HepG2 (cell line): ENCODE measurements around the gene SKA2.

Experiments used
- CTCF ChIP-seq: sonication (generic); formaldehyde crosslinking; IDR thresholded peaks from 2 replicates; pipeline ENCODE4 v1.5.0; 2020; ENCODE audit warnings: mild to moderate bottlenecking, missing genetic modification reagents, moderate library complexity
- FOXP4 ChIP-seq: sonication (generic); formaldehyde crosslinking; IDR thresholded peaks from 2 replicates; pipeline ENCODE4 v1.4.0; 2020; ENCODE audit warnings: missing genetic modification reagents
- KLF13 ChIP-seq: sonication (generic); formaldehyde crosslinking; IDR thresholded peaks from 2 replicates; pipeline ENCODE4 v1.4.0; 2020; ENCODE audit warnings: mild to moderate bottlenecking, missing genetic modification reagents
- MAFK ChIP-seq, 2 experiments: IDR thresholded peaks in 1 of 2; conservative IDR thresholded peaks in 1 of 2; 2 replicates each; pipeline ENCODE4 v1.6.1; 2011; ENCODE audit warnings: improper control_type of control experiment in 2 of 2, low read length in 2 of 2
- MTA1 ChIP-seq: sonication (generic); formaldehyde crosslinking; IDR thresholded peaks from 2 replicates; pipeline ENCODE4 v1.4.0; 2020; ENCODE audit warnings: missing genetic modification reagents, mild to moderate bottlenecking, borderline replicate concordance
- POLR2A ChIP-seq, 2 experiments: IDR thresholded peaks; 2 replicates each; pipeline ENCODE4 v1.6.1; 2011; ENCODE audit warnings: low read depth in 2 of 2, low read length in 2 of 2, mild to moderate bottlenecking in 1 of 2, moderate library complexity in 1 of 2; ENCODE audit not compliant: insufficient read depth in 1 of 2
- PRDM10 ChIP-seq: sonication (generic); formaldehyde crosslinking; IDR thresholded peaks from 2 replicates; pipeline ENCODE4 v1.4.0; 2020; ENCODE audit warnings: low read depth, missing genetic modification reagents
- RAD51 ChIP-seq: fragments of 450-650 bp; IDR thresholded peaks from 2 replicates; pipeline ENCODE4 v1.6.1; 2016; ENCODE audit warnings: borderline replicate concordance
- TMF1 ChIP-seq: sonication (generic); formaldehyde crosslinking; IDR thresholded peaks from 2 replicates; pipeline ENCODE4 v1.8.1; 2022; ENCODE audit warnings: low read depth, missing genetic modification reagents
- YY1 ChIP-seq: IDR thresholded peaks from 2 replicates; pipeline ENCODE4 v1.6.1; 2011; ENCODE audit warnings: low read length, low read depth, moderate library complexity, mild to moderate bottlenecking; ENCODE audit not compliant: insufficient read depth, insufficient replicate concordance
- ZNF557 ChIP-seq: sonication (generic); formaldehyde crosslinking; IDR thresholded peaks from 2 replicates; pipeline ENCODE4 v1.4.0; 2020; ENCODE audit warnings: missing genetic modification reagents

GRCh38 chr17:59155439-59156177 lies 622 bp upstream of the SKA2 start, which contains the start of gene PRR11:
- TF ChIP-seq PRDM10 (no peak), KLF13 (no peak), ZNF557 (CRISPR knock-in tag) (no peak), CTCF (CRISPR knock-in tag) (no peak), MTA1 (CRISPR knock-in tag) (no peak), TMF1 (CRISPR knock-in tag) (0 out of 2 replicates have a peak, but pooled peaks have one; percentile 79), POLR2A (IDR thresholded peaks at IDR 0.05; ENCODE audit: insufficient read depth in 1 of 2, low read depth in 2 of 2, low read length in 2 of 2) (peak in 1 of 2 experiments; percentile 66; a peak in 2 of 4 replicates), YY1 (no peak), RAD51 (no peak), FOXP4 (CRISPR knock-in tag) (0 out of 2 replicates have a peak, but pooled peaks have one; percentile 3), MAFK (conservative IDR thresholded peaks at IDR 0.05 in 1 of 2, IDR thresholded peaks at IDR 0.05 in 1 of 2; ENCODE audit: low read length in 2 of 2) (no peak)
